Measurements from ENCODE around the gene SLC6A11.

- TF ChIP-seq JUN (CRISPR knock-in tag; IDR thresholded peaks at IDR 0.05) (no peak), IRF2 (CRISPR knock-in tag; IDR thresholded peaks at IDR 0.05; ENCODE audit: borderline replicate concordance, low read depth) (no peak), EMX1 (CRISPR knock-in tag; IDR thresholded peaks at IDR 0.05) (no peak), ZNF219 (CRISPR knock-in tag; IDR thresholded peaks at IDR 0.05; ENCODE audit: borderline replicate concordance) (no peak), ZNF423 (CRISPR knock-in tag; IDR thresholded peaks at IDR 0.05) (no peak), ZNF138 (CRISPR knock-in tag; conservative IDR thresholded peaks at IDR 0.05) (no peak), TEAD1 (CRISPR knock-in tag; IDR thresholded peaks at IDR 0.05) (no peak), FOXK1 (CRISPR knock-in tag; IDR thresholded peaks at IDR 0.05) (no peak)
- TF ChIP-seq, protein P1, sequence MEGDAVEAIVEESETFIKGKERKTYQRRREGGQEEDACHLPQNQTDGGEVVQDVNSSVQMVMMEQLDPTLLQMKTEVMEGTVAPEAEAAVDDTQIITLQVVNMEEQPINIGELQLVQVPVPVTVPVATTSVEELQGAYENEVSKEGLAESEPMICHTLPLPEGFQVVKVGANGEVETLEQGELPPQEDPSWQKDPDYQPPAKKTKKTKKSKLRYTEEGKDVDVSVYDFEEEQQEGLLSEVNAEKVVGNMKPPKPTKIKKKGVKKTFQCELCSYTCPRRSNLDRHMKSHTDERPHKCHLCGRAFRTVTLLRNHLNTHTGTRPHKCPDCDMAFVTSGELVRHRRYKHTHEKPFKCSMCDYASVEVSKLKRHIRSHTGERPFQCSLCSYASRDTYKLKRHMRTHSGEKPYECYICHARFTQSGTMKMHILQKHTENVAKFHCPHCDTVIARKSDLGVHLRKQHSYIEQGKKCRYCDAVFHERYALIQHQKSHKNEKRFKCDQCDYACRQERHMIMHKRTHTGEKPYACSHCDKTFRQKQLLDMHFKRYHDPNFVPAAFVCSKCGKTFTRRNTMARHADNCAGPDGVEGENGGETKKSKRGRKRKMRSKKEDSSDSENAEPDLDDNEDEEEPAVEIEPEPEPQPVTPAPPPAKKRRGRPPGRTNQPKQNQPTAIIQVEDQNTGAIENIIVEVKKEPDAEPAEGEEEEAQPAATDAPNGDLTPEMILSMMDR (IDR thresholded peaks at IDR 0.05), result no peak
- TF ChIP-seq, protein P2, sequence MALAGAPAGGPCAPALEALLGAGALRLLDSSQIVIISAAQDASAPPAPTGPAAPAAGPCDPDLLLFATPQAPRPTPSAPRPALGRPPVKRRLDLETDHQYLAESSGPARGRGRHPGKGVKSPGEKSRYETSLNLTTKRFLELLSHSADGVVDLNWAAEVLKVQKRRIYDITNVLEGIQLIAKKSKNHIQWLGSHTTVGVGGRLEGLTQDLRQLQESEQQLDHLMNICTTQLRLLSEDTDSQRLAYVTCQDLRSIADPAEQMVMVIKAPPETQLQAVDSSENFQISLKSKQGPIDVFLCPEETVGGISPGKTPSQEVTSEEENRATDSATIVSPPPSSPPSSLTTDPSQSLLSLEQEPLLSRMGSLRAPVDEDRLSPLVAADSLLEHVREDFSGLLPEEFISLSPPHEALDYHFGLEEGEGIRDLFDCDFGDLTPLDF (CRISPR knock-in tag; IDR thresholded peaks at IDR 0.05), result no peak
- TF ChIP-seq, protein P3, sequence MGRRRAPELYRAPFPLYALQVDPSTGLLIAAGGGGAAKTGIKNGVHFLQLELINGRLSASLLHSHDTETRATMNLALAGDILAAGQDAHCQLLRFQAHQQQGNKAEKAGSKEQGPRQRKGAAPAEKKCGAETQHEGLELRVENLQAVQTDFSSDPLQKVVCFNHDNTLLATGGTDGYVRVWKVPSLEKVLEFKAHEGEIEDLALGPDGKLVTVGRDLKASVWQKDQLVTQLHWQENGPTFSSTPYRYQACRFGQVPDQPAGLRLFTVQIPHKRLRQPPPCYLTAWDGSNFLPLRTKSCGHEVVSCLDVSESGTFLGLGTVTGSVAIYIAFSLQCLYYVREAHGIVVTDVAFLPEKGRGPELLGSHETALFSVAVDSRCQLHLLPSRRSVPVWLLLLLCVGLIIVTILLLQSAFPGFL (CRISPR knock-in tag; IDR thresholded peaks at IDR 0.05; ENCODE audit: borderline replicate concordance), result no peak
Measured at GRCh38 chr3:10981031-10981430, 165.0 kb downstream of the SLC6A11 start.

Data from WTC11 (cell line).